ENCODE measurements around the gene RIMS1. TPM values are rescaled to one million over a fixed set of nuclear protein-coding genes. Genes with fewer than 3 reads are reported as not detected.

Gene RIMS1
- total RNA-seq, 1 donor from 2014 or later: under 0.01 TPM

- Histone ChIP-seq H3K4me3 (ENCODE audit: low read depth, low read length) (no peak overlapping the region), H3K27me3 (ENCODE audit: control insufficient read depth, insufficient read depth, low read length) (no peaks in the 10 kb centered on the region), H3K36me3 (ENCODE audit: control insufficient read depth, insufficient read depth, low read length) (no peaks in the 10 kb centered on the region)
- no peak for DNase-seq (ENCODE audit: low read depth)
- no peak for FAIRE-seq
- TF ChIP-seq, protein P1, sequence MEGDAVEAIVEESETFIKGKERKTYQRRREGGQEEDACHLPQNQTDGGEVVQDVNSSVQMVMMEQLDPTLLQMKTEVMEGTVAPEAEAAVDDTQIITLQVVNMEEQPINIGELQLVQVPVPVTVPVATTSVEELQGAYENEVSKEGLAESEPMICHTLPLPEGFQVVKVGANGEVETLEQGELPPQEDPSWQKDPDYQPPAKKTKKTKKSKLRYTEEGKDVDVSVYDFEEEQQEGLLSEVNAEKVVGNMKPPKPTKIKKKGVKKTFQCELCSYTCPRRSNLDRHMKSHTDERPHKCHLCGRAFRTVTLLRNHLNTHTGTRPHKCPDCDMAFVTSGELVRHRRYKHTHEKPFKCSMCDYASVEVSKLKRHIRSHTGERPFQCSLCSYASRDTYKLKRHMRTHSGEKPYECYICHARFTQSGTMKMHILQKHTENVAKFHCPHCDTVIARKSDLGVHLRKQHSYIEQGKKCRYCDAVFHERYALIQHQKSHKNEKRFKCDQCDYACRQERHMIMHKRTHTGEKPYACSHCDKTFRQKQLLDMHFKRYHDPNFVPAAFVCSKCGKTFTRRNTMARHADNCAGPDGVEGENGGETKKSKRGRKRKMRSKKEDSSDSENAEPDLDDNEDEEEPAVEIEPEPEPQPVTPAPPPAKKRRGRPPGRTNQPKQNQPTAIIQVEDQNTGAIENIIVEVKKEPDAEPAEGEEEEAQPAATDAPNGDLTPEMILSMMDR (IDR thresholded peaks at IDR 0.05; ENCODE audit: insufficient read depth, low read length, severe bottlenecking): no peak
Measured at GRCh38 chr6:71929047-71929446, 42.7 kb downstream of the RIMS1 start.

DNA sequence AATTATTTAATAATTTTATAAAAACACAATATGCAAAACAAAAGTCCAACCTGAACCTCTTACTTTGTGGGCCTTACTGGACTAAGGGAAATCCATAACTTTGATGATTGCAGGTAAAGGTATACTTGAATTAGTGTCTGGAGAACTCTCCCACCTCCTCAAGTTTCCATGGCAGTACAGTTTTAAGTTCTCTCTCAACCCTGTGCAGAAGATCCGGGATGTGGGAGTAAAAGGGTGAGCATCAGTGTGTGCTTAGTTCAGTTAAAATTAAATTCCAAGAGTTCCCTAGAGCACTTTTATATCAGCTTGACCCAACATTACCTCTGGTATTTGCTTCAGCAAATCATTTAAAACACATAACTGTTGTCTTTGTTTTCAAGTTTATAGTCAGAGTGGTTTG lies 47.5 kb downstream of the RIMS1 start:
- TF ChIP-seq, protein P1 (IDR thresholded peaks at IDR 0.05; ENCODE audit: insufficient read depth, low read length, severe bottlenecking): no peak
- FAIRE-seq (no peak), DNase-seq (ENCODE audit: low read depth) (no peak)
- Histone ChIP-seq H3K4me3 (ENCODE audit: low read depth, low read length) (no peak overlapping the region), H3K36me3 (ENCODE audit: control insufficient read depth, insufficient read depth, low read length) (no peaks in the 10 kb centered on the region), H3K27me3 (ENCODE audit: control insufficient read depth, insufficient read depth, low read length) (no peaks in the 10 kb centered on the region)

GRCh38 chr6:71965404-71965803 lies 79.1 kb downstream of the RIMS1 start:
- Histone ChIP-seq H3K36me3 (ENCODE audit: control insufficient read depth, insufficient read depth, low read length) (no peaks in the 10 kb centered on the region), H3K27me3 (ENCODE audit: control insufficient read depth, insufficient read depth, low read length) (peaks cover 1% of the 10 kb centered on the region), H3K4me3 (ENCODE audit: low read depth, low read length) (no peak overlapping the region)
- DNase-seq (ENCODE audit: low read depth) (no peak), FAIRE-seq (no peak)
- TF ChIP-seq, protein P1 (IDR thresholded peaks at IDR 0.05; ENCODE audit: insufficient read depth, low read length, severe bottlenecking): no peak

- TF ChIP-seq, protein P1 (IDR thresholded peaks at IDR 0.05; ENCODE audit: insufficient read depth, low read length, severe bottlenecking): no peak
- FAIRE-seq (no peak), DNase-seq (ENCODE audit: low read depth) (peak; percentile 42)
- Histone ChIP-seq H3K27me3 (ENCODE audit: control insufficient read depth, insufficient read depth, low read length) (peaks cover 1% of the 10 kb centered on the region), H3K4me3 (ENCODE audit: low read depth, low read length) (no peak overlapping the region), H3K36me3 (ENCODE audit: control insufficient read depth, insufficient read depth, low read length) (no peaks in the 10 kb centered on the region)
Measured at GRCh38 chr6:71967436-71967835, 81.1 kb downstream of the RIMS1 start.

- Histone ChIP-seq H3K27me3 (ENCODE audit: control insufficient read depth, insufficient read depth, low read length) (no peaks in the 10 kb centered on the region), H3K36me3 (ENCODE audit: control insufficient read depth, insufficient read depth, low read length) (no peaks in the 10 kb centered on the region), H3K4me3 (ENCODE audit: low read depth, low read length) (no peak overlapping the region)
- no peak for DNase-seq (ENCODE audit: low read depth)
- FAIRE-seq: no peak
- TF ChIP-seq, protein P1 (IDR thresholded peaks at IDR 0.05; ENCODE audit: insufficient read depth, low read length, severe bottlenecking): no peak
Measured at GRCh38 chr6:71977884-71978283, 91.5 kb downstream of the RIMS1 start.

GRCh38 chr6:71979911-71980310 lies 93.6 kb downstream of the RIMS1 start:
- Histone ChIP-seq H3K27me3 (ENCODE audit: control insufficient read depth, insufficient read depth, low read length) (no peaks in the 10 kb centered on the region), H3K36me3 (ENCODE audit: control insufficient read depth, insufficient read depth, low read length) (no peaks in the 10 kb centered on the region), H3K4me3 (ENCODE audit: low read depth, low read length) (no peak overlapping the region)
- FAIRE-seq: no peak
- TF ChIP-seq, protein P1 (IDR thresholded peaks at IDR 0.05; ENCODE audit: insufficient read depth, low read length, severe bottlenecking): no peak
- DNase-seq (ENCODE audit: low read depth): peak; percentile 56
